Sigmoid colon (tissue), 7 donors: ENCODE measurements around the gene SRCIN1. TPM values are rescaled to one million over a fixed set of nuclear protein-coding genes. Genes with fewer than 3 reads are reported as not detected.

Experiments used
- DNase-seq: peaks from one replicate; pipeline ENCODE4 v3.0.0-alpha.2; 2019
- H3K27ac ChIP-seq, 4 donors: fragments of 200-600 bp; sonication (generic); one replicate each; pipeline ENCODE4 v1.5.1; 2016 to 2019; ENCODE audit warnings: mild to moderate bottlenecking in 1 of 4
- H3K27me3 ChIP-seq, 3 donors: fragments of 200-600 bp; sonication (generic); one replicate each; pipeline ENCODE4 v1.5.1; 2019; ENCODE audit warnings: mild to moderate bottlenecking in 1 of 3
- H3K36me3 ChIP-seq, 4 donors: fragments of 200-600 bp; sonication (generic); one replicate each; pipeline ENCODE4 v1.5.1; 2016 to 2019
- H3K4me1 ChIP-seq, 4 donors: fragments of 200-600 bp; sonication (generic); one replicate each; pipeline ENCODE4 v1.5.1; 2017 to 2019
- H3K4me3 ChIP-seq, 4 donors: fragments of 200-600 bp; sonication (generic); one replicate each; pipeline ENCODE4 v1.5.1; 2017 to 2019; ENCODE audit warnings: mild to moderate bottlenecking in 2 of 4, moderate library complexity in 1 of 4
- H3K9me3 ChIP-seq, 4 donors: fragments of 200-600 bp in 3 of 4; sonication (generic) in 3 of 4; one replicate each; pipeline versions ENCODE4 v1.5.1 to v1.6.1; 2013 to 2019
- CTCF ChIP-seq, 4 experiments: fragments of 450-650 bp in 3 of 4; fragments of 200-600 bp in 1 of 4; IDR thresholded peaks; one replicate each; pipeline ENCODE4 v1.5.1; 2016 to 2019; ENCODE audit warnings: antibody characterized with exemption in 4 of 4, mild to moderate bottlenecking in 3 of 4, moderate library complexity in 2 of 4
- EP300 ChIP-seq, 4 donors: sonication (generic); formaldehyde crosslinking; IDR thresholded peaks; one replicate each; pipeline ENCODE4 v1.6.1; 2017; ENCODE audit warnings: antibody characterized with exemption in 4 of 4
- POLR2A ChIP-seq, 2 donors: fragments of 450-650 bp; IDR thresholded peaks; one replicate each; pipeline ENCODE4 v1.6.1; 2016; ENCODE audit warnings: antibody characterized with exemption in 2 of 2, mild to moderate bottlenecking in 2 of 2, moderate library complexity in 2 of 2
- POLR2AphosphoS5 ChIP-seq, 4 donors: sonication (generic); formaldehyde crosslinking; IDR thresholded peaks; one replicate each; pipeline ENCODE4 v1.6.1; 2017; ENCODE audit warnings: antibody characterized with exemption in 4 of 4
- WGBS, 2 donors: extraction: QIAGEN DNeasy Blood & Tissue Kit; methylation state at CpG; one replicate each; pipeline ENCODE4 v1.1.7; 2013; 5-methylcytosine and 5-hydroxymethylcytosine counted together
- intact Hi-C: fragments of 100-400 bp; cut with DNase I; formaldehyde crosslinking; loops from one replicate; pipeline ENCODE4 v1.15.1; 2023
- polyA plus RNA-seq, 3 donors: library from polyadenylated mRNA; stranded (reverse); fragments of 200-250 nt; gene quantifications; one replicate each; pipeline ENCODE4 v1.2.3, GENCODE V29; 2013
- total RNA-seq, 4 donors: library from RNA; depleted of rRNA; stranded (reverse); fragments of >200 nt; gene quantifications; one replicate each; pipeline ENCODE4 v1.1.0, GENCODE V29; 2016
- donor health status: healthy with polysubstance abuse.
- donor health status: Bipolar disorder and iron deficiency.
- donor health status: healthy.

The SRCIN1 gene
- total and polyA plus RNA-seq, 7 donors, result 0.81 to 9.4 (median 1.3) TPM; not detected in 1

DNA sequence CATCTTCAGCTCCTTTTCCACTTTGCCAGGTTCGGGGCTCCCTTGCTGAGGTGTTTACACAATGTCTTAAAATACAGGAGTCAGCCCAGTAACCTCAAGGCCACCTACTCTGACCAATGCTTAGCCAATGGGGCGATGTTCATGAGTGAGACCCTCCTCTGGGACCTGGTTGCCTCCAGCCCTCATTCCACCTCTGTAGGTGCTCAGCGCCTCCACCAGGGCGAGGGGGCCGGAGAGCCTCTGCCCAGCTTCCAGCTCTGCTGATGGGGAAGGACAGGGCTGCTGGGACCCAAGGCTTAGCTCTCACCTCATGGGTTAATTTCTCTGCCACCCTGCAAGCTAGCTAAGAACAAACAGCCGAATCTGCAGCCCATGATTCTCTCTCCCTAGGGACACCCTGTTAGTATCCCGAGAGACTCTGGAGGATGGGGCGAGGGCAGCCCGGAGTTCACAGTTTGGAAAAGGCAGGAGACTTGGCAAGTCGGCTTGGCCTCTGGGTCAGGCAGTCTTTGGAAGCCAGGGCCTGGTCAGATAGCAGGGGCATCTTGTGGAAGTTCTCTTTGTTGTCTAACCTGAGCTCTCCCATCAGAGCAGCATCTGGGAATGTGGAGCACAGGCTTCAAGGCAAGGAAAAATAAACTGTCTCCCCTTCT, 16.2 kb downstream of the SRCIN1 start:
- WGBS, 2 donors, result 85 to 86% methylated on average over 10 of the region's 10 CpGs
- no peaks in the 10 kb centered on the region for H3K9me3 ChIP-seq
- TF ChIP-seq CTCF (IDR thresholded peaks at IDR 0.05) (no peak), POLR2AphosphoS5 (IDR thresholded peaks at IDR 0.05) (no peak), EP300 (IDR thresholded peaks at IDR 0.05) (no peak), POLR2A (IDR thresholded peaks at IDR 0.05) (no peak)
- peaks cover 0 to 12% (median 10%) of the 10 kb centered on the region in 3 donors for H3K27me3 ChIP-seq
- intact Hi-C loops, result no loop called here
- peaks cover 0 to 4% (median 4%) of the 10 kb centered on the region in 4 donors for H3K4me1 ChIP-seq
- no peaks in the 10 kb centered on the region for H3K36me3 ChIP-seq
- no peak for DNase-seq
- H3K4me3 ChIP-seq, result no peak overlapping the region
- H3K27ac ChIP-seq, result no peak overlapping the region

DNA sequence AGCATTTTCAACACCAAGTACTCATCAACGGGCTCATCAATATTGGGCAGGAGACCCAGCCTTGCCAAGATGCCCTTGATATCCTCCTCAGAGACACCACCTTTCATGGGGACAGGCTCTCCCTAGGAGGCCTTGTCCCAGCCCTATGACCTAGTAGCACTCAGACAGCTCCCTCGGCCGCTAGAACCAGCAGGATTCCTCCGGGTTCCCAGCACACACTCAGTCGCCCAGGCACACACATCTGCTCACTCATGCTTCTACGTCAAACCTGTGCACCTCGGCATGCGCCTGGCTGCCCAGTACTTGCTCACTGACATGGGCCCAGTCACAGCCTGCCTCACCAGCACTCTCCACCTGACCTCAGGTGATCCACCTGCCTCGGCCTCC, 17.0 kb downstream of the SRCIN1 start:
- H3K4me3 ChIP-seq, result no peak overlapping the region
- WGBS, 2 donors, result 80 to 81% methylated on average over 9 of the region's 9 CpGs
- no peaks in the 10 kb centered on the region for H3K9me3 ChIP-seq
- H3K27me3 ChIP-seq, result peaks cover 0 to 12% (median 8%) of the 10 kb centered on the region in 3 donors
- DNase-seq, result no peak
- no peaks in the 10 kb centered on the region for H3K36me3 ChIP-seq
- no peak overlapping the region for H3K27ac ChIP-seq
- peaks cover 0 to 12% (median 9%) of the 10 kb centered on the region in 4 donors for H3K4me1 ChIP-seq
- TF ChIP-seq EP300 (IDR thresholded peaks at IDR 0.05), result no peak
- TF ChIP-seq POLR2A (IDR thresholded peaks at IDR 0.05), result no peak
- TF ChIP-seq POLR2AphosphoS5 (IDR thresholded peaks at IDR 0.05), result no peak
- no peak for TF ChIP-seq CTCF (IDR thresholded peaks at IDR 0.05)
- intact Hi-C loops, result no loop called here

- no peaks in the 10 kb centered on the region for H3K36me3 ChIP-seq
- H3K9me3 ChIP-seq, result no peaks in the 10 kb centered on the region
- TF ChIP-seq POLR2AphosphoS5 (IDR thresholded peaks at IDR 0.05) (no peak), EP300 (IDR thresholded peaks at IDR 0.05) (no peak), CTCF (IDR thresholded peaks at IDR 0.05) (no peak)
- no peak overlapping the region for H3K27ac ChIP-seq
- H3K4me1 ChIP-seq, result peaks cover 0 to 12% (median 9%) of the 10 kb centered on the region in 4 donors
- WGBS, 2 donors, result 50 to 78% methylated on average over 13 of the region's 13 CpGs
- no peak for DNase-seq
- H3K4me3 ChIP-seq, result no peak overlapping the region
- H3K27me3 ChIP-seq, result peaks cover 0 to 12% (median 8%) of the 10 kb centered on the region in 3 donors
- intact Hi-C loops, result no loop called here
These were observed 17.6 kb downstream of the SRCIN1 start for GRCh38 chr17:38587947-38588787.

DNA sequence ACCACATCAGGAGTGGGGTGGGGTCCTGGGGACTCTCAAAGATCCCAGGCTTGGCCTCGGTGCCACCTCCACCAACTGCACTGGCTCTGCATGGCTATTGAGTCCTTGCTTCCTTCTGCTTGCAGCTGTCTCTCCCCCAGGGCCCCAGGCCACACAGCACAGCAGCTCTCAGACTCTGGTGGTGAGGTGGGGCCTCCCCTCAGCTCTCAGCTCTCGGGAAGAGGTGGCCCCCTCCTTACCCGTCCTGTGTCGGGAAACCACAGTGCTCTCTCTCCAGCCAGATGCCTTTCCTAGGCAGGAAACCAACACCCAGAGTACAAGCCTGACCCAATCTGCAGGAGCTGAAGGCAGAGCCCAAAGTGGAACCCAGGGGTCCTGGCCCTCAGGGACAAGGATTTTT, 18.5 kb downstream of the SRCIN1 start:
- intact Hi-C loops, result no loop called here

More for the DNA sequence above, 18.5 kb downstream of the SRCIN1 start:
- H3K36me3 ChIP-seq, result no peaks in the 10 kb centered on the region
- no peak overlapping the region for H3K27ac ChIP-seq
- 41 to 80% methylated on average over 4 of the region's 4 CpGs for WGBS, 2 donors
- peaks cover 0 to 12% (median 9%) of the 10 kb centered on the region in 4 donors for H3K4me1 ChIP-seq
- H3K4me3 ChIP-seq, result no peak overlapping the region
- no peak for DNase-seq
- H3K9me3 ChIP-seq, result no peaks in the 10 kb centered on the region
- TF ChIP-seq CTCF (IDR thresholded peaks at IDR 0.05) (no peak), POLR2AphosphoS5 (IDR thresholded peaks at IDR 0.05) (no peak), EP300 (IDR thresholded peaks at IDR 0.05) (no peak), POLR2A (IDR thresholded peaks at IDR 0.05) (no peak)
- peaks cover 0 to 12% (median 8%) of the 10 kb centered on the region in 3 donors for H3K27me3 ChIP-seq
